Astrocyte of the hippocampus (primary cell): ENCODE measurements around the gene COPZ1.
"Not testable (repeated sequence)": the region's sequence is repeated elsewhere in the genome, so short reads cannot be mapped to it uniquely, and the experiment has no call there.

Experiments used
- DNase-seq: peaks from one replicate; pipeline ENCODE4 v3.0.0; 2011; ENCODE audit warnings: low read depth, low spot score

COPZ1 gene

GRCh38 chr12:54294152-54294952 is 30.6 kb upstream of the COPZ1 start:
- no peak for DNase-seq

GRCh38 chr12:54294953-54295566 is 29.9 kb upstream of the COPZ1 start:
- DNase-seq, result no peak

GRCh38 chr12:54296393-54297099 is 28.4 kb upstream of the COPZ1 start:
- no peak for DNase-seq

GRCh38 chr12:54298904-54299303 is 26.0 kb upstream of the COPZ1 start:
- no peak for DNase-seq

GRCh38 chr12:54299515-54300224 is 25.3 kb upstream of the COPZ1 start:
- no peak for DNase-seq

GRCh38 chr12:54300225-54300731 is 24.7 kb upstream of the COPZ1 start:
- no peak for DNase-seq

GRCh38 chr12:54300732-54301427 is 24.1 kb upstream of the COPZ1 start, which contains the start of gene NFE2:
TSS of gene NFE2 (minus strand) at chr12:54301015. CDS start at chr12:54295248, 5,767 bp downstream.
- DNase-seq, result peak; percentile 87

GRCh38 chr12:54301428-54302048 is 23.4 kb upstream of the COPZ1 start:
- DNase-seq, result no peak

- no peak for DNase-seq
These were observed 21.3 kb upstream of the COPZ1 start for GRCh38 chr12:54303640-54304039.

GRCh38 chr12:54304187-54304810 is 20.6 kb upstream of the COPZ1 start:
- peak; percentile 51 for DNase-seq

GRCh38 chr12:54306925-54307741 is 17.8 kb upstream of the COPZ1 start:
- DNase-seq, result no peak

- no peak for DNase-seq
These were observed 13.9 kb upstream of the COPZ1 start for GRCh38 chr12:54311051-54311450.

GRCh38 chr12:54312309-54312708 is 12.6 kb upstream of the COPZ1 start:
- not testable (repeated sequence) for DNase-seq

- no peak for DNase-seq
These were observed 3.6 kb upstream of the COPZ1 start for GRCh38 chr12:54321363-54321762.

- not testable (repeated sequence) for DNase-seq
These were observed 645 bp downstream of the COPZ1 start for GRCh38 chr12:54325442-54326109.

- no peak for DNase-seq
These were observed 3.8 kb downstream of the COPZ1 start for GRCh38 chr12:54328595-54329337.

GRCh38 chr12:54329759-54330158 is 4.8 kb downstream of the COPZ1 start:
- DNase-seq, result no peak

- DNase-seq, result no peak
These were observed 5.5 kb downstream of the COPZ1 start for GRCh38 chr12:54330442-54330841.
